VCaP (cell line): ENCODE data around the gene PVALB.

Experiments
- H3K27ac ChIP-seq: fragments of 450-650 bp; 2 replicates; pipeline ENCODE4 v1.5.1; 2017
- TF ChIP-seq, protein P1 (sequence below): fragments of 450-650 bp; conservative IDR thresholded peaks from 2 replicates; pipeline ENCODE4 v1.5.1; 2017; ENCODE audit warnings: mild to moderate bottlenecking, moderate library complexity

PVALB gene, protein sequence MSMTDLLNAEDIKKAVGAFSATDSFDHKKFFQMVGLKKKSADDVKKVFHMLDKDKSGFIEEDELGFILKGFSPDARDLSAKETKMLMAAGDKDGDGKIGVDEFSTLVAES

GRCh38 chr22:36816636-36817524 lies at the start of gene PVALB:
TSS of gene PVALB (minus strand) at chr22:36817035. CDS start at chr22:36817005, 30 bp downstream.
- H3K27ac ChIP-seq, result no peak within 1 kb of the TSS
- TF ChIP-seq, protein P1, sequence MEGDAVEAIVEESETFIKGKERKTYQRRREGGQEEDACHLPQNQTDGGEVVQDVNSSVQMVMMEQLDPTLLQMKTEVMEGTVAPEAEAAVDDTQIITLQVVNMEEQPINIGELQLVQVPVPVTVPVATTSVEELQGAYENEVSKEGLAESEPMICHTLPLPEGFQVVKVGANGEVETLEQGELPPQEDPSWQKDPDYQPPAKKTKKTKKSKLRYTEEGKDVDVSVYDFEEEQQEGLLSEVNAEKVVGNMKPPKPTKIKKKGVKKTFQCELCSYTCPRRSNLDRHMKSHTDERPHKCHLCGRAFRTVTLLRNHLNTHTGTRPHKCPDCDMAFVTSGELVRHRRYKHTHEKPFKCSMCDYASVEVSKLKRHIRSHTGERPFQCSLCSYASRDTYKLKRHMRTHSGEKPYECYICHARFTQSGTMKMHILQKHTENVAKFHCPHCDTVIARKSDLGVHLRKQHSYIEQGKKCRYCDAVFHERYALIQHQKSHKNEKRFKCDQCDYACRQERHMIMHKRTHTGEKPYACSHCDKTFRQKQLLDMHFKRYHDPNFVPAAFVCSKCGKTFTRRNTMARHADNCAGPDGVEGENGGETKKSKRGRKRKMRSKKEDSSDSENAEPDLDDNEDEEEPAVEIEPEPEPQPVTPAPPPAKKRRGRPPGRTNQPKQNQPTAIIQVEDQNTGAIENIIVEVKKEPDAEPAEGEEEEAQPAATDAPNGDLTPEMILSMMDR, result peak; percentile 17; the same call in 1 of the 2 replicates

GRCh38 chr22:36865346-36865745 lies 48.5 kb upstream of the PVALB start:
- H3K27ac ChIP-seq, result no peak overlapping the region
- TF ChIP-seq, protein P1, result no peak

DNA sequence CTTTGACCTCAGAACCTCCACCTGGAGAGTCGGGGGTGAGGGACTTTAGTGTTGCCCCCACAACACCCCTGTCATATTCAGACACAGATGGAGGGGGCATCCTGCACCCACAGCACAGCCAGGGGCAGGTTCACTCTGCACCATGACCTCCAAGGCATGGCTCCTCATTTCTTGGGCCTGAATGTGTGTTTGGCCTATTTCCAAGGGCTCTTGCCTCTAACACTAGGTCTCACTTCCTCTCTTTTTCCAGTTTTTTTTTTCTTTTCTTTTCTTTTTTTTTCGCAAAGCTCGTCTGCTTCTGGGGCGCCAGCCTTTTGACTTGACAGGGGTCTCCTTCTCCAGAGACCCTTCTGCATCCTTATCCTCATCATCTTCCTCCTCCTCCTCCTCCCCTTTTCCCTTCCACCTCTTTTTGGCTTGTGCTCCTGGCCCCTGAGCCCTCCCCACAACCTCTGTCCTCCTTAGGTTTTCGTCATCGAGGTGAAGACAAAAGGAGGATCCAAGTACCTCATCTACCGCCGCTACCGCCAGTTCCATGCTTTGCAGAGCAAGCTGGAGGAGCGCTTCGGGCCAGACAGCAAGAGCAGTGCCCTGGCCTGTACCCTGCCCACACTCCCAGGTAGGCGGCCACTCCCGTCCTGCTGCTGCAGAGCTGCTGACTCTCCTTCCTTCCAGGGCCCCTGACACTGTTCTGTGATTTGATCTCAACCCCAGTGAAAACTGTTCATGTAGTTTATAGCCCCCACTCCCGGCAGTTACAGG lies 47.8 kb upstream of the PVALB start:
- no peak overlapping the region for H3K27ac ChIP-seq
- TF ChIP-seq, protein P1, result no peak

DNA sequence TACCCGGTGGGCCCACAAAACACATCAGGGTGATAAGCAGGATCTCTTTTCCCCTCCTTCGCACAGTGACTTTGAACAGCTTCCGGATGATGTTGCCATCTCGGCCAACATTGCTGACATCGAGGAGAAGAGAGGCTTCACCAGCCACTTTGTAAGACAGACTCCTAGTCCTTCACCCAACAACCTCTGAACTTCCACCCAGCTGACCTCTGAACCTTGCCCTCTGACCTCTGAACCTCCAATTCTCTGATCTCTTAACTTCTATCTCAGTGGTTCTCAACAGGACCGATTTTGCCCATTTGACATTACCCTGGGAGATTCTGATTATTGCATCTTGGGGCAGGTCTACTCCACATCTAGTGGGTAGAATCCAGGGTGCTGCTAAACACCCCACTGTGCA lies 47.1 kb upstream of the PVALB start:
- TF ChIP-seq, protein P1, result no peak
- no peak overlapping the region for H3K27ac ChIP-seq

GRCh38 chr22:36863281-36863680 lies 46.4 kb upstream of the PVALB start:
- TF ChIP-seq, protein P1, result no peak
- no peak overlapping the region for H3K27ac ChIP-seq

GRCh38 chr22:36862251-36863242 lies 45.7 kb upstream of the PVALB start:
- no peak overlapping the region for H3K27ac ChIP-seq
- TF ChIP-seq, protein P1, result no peak
